EH (cell line): ENCODE data around the gene FAM53B.

Experiments used
- DNase-seq: peaks from one replicate; pipeline ENCODE4 v3.0.0-alpha.2; 2015; ENCODE audit warnings: low read depth

Gene FAM53B

GRCh38 chr10:124607693-124608092 lies 136.5 kb downstream of the FAM53B start:
- no peak for DNase-seq

- DNase-seq = no peak
Measured at GRCh38 chr10:124606822-124607221, 137.4 kb downstream of the FAM53B start.

GRCh38 chr10:124605856-124606812 lies 138.0 kb downstream of the FAM53B start:
- no peak for DNase-seq

DNA sequence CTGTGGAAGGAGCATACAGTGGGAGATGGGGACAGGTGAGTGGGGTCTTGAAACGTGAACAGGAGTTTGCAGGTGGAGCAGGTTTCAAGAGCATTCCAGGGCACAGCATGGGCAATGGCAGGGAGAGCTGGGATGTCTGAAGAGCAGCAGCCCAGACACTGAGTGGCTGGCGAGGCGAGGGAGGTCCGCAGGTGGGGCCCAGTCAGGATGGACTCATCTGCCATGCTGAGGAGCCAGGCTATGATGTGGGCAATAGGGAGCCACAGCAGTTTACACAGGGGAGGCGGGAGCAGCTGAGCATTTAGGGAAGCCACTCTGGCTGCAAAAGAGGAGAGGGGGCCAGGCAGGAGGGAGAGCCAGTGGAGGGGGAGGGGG lies 138.7 kb downstream of the FAM53B start:
- no peak for DNase-seq

DNA sequence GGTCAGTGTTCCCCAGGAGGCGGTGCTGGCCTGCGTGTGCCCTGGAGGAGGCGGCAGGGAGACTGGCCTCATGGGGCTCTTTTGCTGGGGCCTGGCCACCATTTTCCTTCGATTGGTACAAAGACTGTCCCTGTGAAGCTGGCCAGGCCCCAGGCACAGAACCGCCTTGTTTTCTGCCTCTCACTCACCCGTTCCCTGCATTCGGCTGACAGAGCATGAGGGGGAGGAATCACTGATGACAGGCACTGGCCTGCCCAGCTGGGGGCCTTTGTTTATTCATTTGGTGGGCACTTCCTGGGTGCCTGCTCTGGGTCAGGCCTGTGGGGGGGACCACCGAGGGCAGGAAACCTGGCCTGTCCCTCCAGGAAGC lies 139.2 kb downstream of the FAM53B start:
- no peak for DNase-seq

GRCh38 chr10:124604214-124605000 lies 139.8 kb downstream of the FAM53B start:
- no peak for DNase-seq

DNA sequence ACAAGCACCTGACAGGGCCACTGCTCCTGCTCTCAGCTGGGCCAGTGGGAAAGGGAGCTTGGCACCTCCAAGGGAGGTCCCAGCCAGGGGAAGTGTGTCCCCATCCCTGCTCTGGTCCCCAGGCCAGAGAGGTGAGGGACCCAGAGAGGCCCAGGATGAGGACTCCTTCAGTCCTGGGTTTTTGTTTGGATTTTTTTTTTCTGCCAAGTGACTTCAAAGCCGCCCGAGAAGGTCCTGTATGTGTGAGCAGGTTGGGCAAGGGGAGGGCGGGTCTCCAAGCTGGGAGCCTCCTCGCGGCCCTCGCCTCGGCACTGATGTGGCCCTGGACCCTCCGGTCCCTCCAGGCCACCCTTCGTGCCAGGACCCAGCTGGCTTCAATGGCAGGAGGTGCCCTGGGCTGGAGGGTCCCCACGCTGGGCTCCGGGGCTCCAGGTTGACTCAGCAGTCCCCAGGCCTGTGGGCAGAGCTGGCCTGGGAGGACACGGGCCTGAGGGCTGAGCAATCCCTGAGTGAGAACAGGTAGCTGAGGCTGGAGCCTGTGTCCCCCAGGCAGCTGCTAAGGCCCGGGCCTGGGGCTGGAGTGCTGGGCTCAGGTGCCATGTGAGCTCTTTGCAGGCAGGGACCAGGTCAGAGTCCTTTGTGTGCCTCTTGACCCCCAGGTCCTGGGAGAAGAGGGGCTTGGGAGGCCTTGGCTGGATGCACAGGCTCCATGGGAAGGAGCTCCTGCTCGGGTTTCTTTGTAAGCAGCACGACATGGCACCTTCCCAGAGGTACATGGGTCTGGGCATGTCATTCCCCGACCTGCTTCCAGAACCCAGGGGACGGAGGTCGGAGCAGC lies 140.6 kb downstream of the FAM53B start:
- DNase-seq = no peak

DNA sequence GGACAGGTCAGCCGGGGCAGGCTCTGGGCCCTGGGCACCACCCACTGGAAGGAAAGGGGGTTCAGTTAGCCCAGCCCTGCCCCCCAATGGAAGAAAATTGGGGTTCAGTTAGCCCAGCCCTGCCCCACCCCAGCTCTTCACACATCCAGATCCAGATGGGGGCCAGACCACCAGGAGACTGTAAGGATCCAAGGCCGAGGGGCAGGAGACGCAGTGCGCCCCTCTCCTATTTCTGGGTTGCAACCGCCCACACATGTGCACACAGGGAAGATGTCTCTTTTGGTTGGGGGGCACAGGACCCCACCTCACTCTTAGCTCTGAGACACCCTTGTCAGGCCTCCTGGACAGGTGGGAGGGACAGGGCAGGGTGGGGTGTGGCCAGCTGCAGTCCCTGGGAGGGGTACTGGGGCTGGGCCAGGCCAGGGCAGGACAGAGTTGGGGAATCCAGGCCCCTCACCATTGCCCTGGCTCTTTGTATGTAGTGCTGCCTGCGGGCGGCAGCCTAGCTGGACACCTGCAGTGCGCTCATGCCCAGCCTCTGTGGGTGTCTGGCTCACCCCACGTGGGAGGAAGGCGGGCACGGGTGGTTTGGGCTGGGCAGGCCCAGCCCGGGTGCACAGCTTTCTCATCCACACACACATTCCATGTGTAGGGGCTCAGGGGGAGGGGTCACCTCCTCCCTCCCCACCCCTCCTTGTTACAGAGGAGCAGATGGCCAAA lies 141.4 kb downstream of the FAM53B start:
- no peak for DNase-seq

DNA sequence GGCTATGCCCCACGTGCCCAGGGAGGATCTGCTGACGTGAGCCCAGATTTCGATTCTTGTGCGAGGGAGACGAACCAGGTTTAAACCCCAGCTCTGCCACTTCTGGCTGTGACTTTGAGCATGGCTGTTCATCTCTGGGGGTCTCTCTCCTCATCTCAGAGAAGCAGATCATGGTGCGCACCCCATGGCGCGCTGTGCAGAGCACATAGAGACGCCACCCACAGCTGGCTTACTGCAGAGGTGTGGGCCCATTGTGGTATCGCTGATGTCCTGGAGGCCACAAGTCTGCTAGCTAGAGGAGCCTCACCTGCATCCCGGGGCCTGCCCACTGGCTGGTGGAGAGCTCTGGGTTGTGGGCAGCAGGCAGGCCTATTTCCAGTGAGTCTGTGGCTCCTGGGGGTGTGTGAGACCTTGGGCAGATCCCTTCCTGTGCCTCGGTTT lies 142.0 kb downstream of the FAM53B start:
- DNase-seq = no peak

- no peak for DNase-seq
Measured at GRCh38 chr10:124601431-124602120, 142.6 kb downstream of the FAM53B start.

GRCh38 chr10:124601016-124601415 lies 143.2 kb downstream of the FAM53B start:
- no peak for DNase-seq

DNA sequence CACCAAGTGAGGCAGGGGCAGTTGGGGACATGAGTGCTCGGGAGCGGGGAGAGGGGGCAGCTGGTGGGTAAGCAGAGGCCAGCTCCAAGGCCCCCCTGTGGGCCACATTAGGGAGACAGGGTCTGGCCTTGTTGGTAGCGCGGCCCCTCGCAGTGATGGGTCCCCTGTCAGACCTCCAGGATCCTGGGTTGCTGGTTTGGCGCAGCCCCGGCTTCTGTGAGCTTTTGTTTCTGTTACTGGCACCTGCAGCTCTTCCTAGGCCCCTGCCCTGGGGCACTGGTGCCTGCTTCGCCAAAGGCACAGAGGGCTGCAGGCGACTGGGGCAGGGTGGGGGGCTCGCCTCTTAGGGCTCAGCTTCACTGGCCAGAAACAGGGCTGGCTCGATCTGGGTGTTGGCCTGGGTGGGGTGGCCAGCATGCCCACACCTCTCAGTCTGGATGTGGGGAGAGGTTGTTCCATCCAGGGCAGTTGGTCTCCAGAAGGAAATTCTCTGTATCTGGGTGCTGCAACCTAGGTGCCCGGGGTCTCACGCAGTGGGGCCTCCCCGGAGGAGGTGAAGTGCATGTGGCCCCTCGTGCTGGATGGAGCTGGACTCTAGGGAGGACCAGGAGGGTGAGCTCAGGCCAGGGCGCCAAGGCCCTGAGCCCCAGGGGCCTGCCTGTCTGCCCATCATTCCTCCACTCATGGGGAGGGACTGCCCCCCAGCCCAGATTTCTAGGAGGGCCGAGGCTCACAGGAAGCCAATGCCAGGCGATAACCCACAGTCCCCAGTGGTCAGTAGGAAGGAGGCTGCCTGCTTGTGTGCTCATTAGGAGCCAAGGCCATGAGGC lies 143.9 kb downstream of the FAM53B start:
- no peak for DNase-seq

DNA sequence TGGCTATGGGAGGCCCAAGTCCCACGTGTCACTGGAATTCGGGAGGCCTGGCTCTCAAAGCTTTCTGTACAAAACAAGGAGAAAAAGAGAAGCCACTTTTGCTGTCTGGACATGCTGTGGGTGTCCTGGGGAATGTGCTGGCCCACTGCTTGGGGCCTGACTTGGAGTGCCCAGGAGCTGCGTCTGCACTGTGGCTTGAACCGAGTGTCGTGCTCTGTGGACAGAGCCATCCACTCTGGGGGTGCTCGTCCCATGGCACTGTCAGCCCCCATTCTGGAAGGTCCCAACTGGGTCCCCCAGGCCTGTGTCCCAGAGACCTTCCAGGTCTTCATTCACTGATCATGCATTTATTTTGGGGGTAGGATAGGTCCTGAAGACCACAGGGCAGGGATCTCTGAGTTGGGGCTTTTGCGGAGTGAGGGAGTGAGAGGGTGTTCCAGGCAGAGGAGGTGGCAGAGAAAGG lies 144.6 kb downstream of the FAM53B start:
- no peak for DNase-seq

DNA sequence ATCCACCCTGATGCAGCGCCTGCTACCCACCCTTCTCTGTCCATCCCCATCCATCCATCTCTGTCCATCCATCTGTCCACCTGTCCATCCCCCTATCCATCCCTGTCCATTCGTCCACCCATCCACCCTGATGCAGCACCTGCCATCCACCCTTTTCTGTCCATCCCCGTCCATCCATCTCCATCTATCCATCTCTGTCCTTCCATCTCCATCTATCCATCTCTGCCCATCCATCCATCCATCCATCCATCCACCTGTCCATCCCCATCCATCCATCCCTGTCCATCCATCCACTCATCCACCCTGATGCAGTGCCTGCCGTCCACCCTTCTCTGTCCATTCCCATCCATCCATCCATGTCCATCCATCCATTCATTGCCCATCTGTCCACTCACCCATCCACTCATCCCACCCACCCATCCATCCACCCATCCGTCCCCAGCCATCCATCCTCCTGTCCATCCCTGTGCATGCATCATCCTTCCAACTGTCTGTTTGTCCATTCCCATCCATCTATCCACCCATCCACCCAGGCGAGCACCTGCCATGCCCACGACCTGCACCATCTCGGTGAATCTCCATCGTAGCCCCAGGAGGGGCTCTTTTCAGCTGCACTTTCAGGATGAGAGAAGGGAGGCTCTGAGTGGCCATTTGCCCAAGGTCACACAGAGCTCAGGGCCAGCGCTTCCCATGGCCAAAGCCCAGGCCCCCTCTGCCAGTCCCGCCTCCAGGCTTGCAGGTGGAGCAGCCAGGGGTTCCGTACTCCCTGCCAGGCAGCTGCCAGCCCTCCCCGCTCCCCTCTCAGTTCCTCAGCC lies 145.2 kb downstream of the FAM53B start:
- DNase-seq = no peak

GRCh38 chr10:124598196-124598595 lies 146.0 kb downstream of the FAM53B start:
- no peak for DNase-seq

DNA sequence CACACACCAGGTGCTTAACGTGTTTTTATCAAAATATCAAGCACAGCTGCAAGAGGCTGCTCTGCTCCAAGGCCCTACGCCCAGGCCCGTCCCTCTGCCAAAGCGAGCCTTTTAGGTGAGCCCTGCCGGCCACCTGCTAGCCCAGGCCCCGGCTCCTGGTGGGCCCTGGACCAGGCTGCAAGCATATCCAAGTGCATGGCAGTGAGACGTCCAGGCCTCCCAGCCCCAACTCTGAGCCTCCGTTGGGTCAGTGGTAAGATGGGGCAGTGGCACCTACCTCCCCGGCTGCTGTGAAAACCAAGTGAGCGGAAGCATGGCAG lies 146.4 kb downstream of the FAM53B start:
- DNase-seq = no peak

DNA sequence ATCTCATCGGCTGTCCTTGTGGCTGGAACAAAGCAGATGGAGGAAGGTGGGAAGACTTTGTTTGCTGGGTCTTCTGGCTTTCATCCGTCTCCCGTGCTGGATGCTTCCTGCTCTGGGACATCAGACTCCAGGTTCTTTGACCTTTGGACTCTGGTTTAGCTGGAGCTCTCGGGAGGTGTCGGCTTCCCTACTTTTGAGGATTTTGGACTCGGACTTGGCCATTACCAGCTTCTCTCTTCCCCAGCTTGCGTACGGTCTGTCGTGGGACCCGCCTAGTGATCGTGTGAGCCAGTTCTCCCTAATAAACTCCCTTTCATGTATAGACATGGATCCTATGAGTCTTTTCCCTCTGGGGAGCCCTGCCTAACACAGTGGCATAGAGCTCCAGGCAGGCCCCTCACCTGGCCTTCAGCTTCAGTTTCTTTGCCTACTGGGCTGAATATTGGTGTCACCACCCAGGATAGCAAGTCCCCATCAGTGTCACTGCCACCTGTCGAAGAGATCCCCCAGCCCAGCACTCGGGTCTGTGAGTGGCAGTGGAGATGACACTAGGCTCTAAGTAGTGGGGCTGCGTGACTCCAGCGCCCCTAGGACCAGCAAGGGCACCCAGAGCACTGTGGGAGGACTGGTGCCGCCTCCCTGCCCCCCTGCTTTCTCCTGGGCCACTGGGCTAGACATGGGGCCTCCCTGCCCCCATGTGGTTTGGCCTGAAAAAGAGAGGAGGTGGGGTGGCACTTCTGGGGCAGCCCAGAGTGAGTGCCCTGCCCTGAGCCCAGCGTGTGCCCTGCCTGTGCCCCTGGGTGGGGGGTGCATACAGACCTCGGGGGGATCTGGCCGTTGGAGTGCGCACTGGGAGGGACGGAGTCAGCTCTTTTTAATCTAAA lies 147.0 kb downstream of the FAM53B start:
- no peak for DNase-seq

- no peak for DNase-seq
Measured at GRCh38 chr10:124596116-124596785, 147.9 kb downstream of the FAM53B start.
